Stimulated activated CD4-positive, alpha-beta T cell treated with anti-CD3 and anti-CD28 coated beads, Interleukin-12 subunit alpha, Interleukin-12 subunit beta, amount 100 ng/mL, for 24 hours (primary cell): Measurements from ENCODE around the gene HTR6.
"Not testable (repeated sequence)": the region's sequence is repeated elsewhere in the genome, so short reads cannot be mapped to it uniquely, and the experiment has no call there.

ENCODE experiments used
- DNase-seq, 2 experiments: peaks; one replicate each; pipeline ENCODE4 v3.0.0-alpha.2; 2020; ENCODE audit warnings: low read depth in 2 of 2

HTR6 gene

DNA sequence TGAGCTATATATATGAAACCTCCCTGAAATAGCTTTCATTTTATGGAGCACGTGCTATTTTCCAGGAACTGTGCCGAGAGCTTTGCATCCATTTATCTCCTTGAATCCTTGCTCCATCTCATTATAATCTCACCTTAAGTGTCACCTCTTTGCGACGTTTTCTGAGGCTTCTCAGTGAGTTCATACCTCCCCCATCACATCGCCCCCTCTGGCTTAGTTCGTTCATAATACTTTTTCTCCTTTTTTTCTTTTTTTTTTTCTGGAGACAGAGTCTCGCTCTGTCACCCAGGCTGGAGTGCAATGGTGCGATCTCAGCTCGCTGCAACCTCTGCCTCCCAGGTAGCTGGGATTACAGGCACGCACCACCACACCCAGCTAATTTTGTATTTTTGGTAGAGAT is 25.4 kb upstream of the HTR6 start:
- DNase-seq: not testable (repeated sequence)

DNA sequence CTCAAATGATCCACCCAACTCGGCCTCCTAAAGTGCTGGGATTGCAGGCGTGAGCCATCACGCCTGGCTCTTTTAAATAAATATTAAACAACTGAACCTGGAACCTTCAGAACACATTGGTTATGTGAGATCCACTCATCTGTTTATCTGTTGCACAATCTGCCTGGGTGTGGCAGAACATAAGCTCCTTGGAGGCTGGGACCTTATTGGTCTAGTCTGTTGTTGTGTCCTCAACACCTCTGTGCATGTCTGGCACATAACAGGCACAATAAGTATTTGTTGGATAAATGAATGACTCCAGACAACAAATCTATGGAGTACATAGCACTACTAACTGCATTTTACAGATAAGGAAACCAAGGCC is 24.7 kb upstream of the HTR6 start:
- no peak for DNase-seq

DNA sequence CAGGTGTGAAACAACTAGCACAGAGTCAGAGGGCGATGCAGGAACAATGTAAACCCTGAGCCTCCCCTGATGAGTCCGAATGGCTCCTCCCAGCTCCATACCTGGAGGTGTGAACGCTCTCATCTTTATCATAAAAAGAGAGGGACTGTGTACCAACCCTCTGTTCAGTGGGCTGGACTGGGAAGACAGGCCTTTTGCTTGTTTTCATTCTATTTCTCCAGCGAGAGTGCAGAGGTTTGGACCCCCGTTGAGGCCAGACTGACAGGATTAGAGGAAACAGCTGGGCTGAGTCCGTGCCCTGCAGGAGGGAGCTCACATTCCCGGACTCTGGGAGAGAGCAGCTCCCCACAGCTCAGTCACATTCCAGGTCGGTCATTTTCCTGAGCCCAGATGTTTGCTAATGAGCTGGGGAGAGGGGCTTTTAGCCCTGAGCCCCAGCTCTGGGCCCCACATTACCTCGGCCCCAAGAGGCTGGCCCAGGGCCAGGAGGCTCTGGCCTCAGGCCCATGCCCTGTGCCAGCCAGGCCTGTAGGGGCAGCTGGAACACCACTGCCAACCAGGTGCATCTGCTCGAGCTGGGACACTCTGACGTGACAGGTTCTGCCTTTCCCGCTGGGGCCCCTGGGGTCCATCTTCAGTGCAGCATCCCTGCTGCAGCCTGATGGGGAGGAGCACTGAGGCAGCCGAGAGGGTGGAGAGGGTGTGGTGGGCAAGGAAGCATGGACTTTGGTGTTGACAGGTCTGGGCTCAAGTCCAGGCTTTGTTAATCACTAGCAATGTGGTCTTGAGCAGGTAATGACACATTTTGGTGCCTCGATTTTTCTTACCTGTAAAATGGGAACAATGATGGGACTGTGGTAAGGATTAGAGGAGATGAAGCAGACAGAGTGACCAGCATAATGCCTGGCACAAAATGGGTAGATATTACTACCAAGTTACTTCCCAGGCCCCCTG is 24.0 kb upstream of the HTR6 start:
- DNase-seq: no peak

DNA sequence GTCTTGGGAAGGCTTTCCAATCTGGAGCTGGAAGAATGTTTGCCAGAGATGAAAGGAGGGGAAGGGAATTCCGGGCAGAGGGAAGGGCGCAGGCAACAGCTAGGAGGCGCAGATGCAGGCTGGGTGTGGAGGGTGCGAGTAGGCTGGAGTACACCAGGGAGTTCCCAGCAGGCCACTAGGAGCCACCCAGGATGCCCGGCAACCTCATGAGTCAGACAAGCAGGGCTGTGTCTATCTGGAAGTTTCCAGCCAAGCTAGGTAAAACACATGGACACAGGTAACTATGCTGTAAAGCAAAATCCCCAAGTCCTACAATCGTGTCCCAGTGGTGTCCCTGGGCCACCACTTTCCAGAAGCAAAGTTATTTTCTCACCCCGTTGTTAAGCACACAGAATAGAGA is 21.6 kb upstream of the HTR6 start:
- no peak for DNase-seq

DNA sequence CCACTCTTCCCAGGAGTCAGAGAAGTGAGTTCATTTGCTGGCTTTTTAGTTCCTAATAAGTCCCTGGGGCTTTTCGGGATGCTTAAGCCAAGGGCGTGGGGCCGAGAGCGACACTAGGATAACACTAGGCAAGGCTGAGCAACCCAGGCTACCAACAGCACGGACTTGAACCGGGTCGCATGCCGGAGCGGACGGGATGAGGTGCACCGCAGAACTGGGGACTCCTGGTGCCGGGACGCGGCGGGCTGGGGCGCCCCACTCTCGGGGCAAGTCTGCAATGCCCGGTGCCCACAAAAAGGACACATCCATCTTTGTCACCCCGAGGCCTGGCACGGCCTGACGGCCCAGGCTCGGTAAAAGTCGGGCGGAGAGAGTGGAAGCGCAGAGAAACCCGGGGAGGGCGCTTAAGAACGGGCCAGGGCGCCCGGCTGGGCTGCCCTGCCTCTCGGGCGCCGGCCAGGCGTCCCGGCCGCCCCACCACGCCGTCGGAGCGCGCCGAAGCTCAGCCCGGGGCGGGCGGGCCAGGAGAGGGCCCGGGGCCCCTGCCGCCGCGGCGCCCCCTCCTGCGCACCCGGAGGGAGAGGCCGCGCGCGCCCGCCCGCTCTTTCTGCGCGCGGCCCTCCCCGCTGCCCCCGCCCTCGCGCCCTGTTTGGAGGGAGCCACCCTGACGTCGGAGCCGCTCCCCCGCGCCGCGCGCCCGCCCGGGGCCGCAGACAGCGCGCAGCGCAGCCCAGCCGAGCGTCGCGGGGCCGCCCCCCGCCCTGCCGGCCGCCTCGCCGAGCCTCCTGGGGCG is 20.9 kb upstream of the HTR6 start, which contains the start of gene NBL1:
Gene NBL1 (plus strand): TSS at position 710 of the 793 bp plus-strand sequence. CDS start 10,720 bp downstream, outside the sequence.
- no peak for DNase-seq

DNA sequence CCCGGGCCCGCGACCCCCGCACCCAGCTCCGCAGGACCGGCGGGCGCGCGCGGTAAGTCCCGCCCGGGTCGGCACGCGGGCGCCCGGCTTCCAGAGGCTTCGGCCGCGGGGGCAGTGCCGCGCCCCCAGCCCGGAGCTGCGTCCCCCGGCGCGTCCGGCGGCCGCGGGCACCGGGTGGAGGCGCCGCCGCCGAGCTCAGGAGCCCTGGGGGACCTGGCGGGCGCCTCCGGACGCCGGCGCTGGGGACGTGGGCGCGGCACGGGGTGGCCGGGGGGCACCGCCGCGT is 20.3 kb upstream of the HTR6 start:
- DNase-seq: no peak

DNA sequence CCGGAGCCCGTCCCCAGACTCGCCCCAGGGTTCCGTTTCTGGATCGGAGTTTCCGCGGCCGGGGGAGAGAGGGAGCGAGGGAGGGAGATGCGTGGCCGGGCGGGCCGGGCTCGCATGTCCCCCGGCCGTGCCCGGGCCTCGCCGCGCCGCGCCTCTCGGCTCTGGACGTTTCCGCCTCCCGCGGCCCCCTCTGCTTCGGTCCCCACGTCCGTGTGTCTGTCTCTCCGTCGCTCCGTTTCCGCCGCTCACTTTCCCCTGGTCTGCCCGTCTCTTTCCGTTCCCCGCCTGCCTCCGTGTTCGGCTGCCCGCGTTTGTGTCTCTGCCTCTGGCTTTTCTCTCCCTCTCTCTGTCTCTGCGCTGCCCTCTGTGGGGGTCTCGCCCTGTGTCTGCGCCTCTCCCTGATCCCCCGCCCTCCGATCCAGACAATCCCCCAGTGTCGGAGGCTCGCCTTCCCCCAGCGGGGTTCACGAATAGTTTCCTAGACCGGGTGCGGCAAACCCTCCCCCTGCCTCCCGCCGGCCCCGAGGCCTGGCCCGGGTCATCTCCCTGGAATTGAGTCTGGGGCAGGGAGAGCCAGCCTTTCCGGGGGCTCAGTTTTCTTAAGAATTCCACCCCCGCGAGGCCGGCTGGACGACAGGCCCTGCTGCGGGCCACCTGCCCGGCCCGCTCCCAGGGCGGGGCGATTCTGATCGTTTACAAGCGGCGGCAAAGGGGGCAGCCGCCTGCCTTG is 19.8 kb upstream of the HTR6 start:
- DNase-seq: no peak

DNA sequence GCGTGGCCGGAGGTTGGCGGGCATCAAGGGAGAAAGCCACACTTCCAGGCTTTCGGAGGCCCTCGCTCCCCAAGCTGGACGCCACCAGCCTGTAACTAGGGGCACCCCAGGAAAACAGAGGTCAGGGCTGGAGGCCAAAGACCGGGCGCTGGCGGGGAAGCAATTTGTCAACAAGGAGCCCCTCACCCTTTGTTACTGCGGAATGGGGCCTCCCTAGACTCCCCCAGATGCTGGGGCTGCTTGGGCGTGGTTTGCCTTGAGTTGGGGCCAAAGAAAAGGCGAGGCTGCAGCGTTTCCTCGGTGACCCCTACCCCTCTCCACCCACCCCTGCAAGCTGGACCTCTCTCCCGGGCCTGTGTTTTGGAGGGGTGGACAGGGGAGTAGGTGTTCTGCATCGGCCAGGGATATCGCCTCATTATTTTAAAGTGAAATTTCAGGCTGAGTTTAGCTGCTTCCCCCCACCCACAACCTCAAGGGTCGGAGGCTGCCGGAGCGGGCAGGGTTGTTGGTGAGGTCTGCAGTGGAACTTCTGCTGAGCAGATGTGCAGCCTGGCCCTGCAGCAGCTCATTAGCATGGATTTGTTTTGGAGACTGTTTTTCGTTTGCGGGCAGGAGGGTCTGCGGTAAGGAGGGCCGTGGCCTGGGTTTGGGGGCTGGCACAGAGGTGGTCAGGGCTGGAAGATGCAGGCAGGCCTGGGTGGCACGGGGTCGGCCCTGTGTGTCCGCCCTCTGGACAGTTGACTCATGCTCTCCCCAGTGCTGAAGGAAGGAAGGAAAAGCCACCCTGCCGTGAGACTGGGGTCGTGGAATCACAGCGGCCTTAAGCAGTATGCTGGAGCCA is 19.0 kb upstream of the HTR6 start:
- no peak for DNase-seq

DNA sequence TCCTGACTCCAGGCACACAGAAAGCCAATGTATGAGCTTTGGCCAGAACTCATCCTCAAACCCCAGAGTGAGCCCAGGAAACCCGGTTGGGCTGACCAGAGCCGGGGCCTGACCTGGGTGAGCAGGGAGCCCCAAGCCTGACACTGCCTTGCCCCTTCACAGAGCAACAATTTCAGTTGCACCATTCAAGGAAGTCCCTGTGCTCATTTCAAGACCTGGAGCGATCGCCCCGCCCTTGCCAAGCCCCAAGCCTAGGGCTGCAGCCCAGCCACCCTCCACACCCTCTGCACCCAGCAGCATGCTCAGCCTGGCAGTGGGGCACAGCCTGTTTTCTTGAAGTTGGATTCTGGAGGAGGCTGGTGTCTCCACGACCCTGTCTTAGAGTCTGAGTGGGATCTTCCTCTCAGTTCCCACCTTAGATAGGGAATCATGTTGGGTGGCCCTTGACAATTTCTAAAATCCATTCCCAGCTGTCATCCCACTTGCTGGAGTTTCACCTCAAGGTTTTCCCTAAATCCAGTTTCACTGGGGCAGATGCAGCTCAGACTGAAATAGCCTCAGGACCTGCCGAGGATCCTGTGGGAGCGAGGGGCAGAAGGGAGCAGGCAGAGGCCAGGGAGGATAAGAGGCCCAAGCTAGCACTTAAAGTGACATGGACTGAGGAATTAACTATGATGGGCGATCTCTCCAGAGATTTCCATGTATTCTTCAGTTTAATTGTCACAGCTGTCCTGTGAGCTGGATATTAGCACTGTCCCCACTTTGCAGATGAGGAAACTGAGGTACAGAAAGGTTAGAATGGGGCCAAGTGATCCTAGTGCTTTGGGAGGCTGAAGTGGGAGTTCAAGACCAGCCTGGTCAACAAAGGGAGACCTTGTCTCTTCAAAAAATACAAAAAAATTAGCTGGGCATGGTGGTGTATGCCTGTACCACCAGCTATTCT is 18.0 kb upstream of the HTR6 start:
- DNase-seq: no peak

DNA sequence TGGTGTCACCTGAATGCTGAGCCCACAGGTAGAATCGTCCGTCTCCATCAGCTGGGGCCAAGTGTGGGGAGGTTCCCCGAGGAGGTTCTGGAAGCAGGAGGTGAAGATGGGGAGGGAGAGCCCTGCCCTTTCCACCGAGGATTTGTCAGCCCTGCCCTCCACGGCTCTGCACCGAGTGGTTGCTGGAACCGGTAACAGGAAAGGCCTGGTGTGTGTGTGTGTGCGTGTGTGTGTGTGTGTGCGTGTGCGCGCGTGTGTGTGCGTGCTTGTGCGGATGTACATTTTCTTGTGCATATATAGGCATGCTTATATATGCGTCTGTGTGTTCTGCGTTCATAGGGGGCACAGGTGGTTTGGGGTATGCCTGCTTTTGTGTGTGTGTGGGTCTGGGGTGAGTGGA is 17.0 kb upstream of the HTR6 start:
- DNase-seq: no peak

DNA sequence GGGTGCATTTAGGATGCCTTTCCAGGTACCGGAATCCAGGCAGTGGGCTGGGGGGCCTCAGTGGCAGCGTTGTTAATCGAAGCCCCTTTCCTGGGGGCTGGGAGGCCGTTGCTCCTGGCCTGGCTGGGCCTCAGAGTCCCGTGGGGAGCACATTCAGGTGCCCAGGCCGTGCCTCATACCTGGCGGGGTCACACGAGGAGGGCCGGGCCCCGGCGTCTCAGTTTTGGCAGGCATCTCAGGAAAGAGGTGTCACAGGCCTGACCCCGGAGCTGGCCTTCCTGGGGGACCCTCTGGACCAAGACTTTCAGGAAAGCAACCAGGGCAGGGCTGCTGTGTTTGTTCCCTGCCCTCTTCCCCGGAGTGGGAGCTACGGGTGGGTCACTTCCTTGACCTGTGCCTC is 16.4 kb upstream of the HTR6 start:
- DNase-seq: no peak

DNA sequence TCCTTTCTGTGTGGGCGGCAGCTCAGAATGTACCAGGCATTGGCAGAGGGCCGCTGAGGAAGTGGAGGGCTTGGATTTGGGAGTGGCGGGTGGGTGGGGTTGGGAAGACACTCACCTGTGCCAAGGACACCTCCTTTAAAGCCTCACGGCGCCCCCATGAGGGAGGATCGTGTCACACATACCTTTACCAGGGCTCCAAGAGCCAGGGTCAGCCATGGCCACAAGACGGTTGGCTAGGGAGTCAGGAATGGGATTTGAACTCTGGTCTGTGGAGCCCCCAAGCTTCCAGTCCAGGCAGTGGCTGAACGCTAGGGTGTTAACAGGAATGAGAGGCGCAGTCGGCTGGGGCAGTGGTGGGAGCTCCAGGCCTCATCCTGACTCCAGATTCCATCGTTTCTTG is 16.0 kb upstream of the HTR6 start:
- no peak for DNase-seq

DNA sequence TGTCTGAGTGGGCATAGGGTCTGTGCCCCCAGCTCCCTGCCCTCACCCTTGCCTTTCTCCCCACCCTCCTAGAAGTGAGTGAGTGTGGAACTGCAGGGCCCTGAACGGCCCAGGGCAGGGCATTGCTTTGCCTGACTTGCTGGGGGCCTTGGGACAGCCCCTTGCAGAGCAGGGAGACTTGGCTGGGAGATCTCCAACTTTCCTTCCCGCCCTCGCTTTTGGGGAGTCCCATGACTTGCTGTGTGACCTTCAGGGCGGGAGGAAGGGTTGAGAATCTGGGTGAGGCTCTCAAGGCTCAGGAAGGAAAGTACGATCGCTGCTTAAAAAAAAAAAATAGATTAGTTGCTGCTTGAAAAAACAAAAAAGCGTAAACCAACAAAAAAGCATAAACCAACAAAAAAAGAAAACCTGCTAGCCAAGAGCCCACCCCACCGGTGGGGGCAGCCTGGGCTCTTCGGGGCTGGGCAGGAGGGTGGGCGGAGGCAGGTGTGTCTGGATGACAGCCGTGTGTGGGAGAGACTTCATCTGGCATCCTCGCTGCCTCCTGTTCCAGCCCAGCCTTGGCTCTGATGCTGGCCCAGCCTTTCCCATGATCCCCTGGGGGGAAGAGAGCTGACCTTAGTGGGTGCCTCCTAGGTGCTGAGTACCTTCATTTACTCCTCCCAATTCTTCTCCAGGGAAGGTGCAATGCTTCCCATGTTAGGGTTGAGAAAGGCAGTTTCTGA is 14.1 kb upstream of the HTR6 start:
- no peak for DNase-seq

DNA sequence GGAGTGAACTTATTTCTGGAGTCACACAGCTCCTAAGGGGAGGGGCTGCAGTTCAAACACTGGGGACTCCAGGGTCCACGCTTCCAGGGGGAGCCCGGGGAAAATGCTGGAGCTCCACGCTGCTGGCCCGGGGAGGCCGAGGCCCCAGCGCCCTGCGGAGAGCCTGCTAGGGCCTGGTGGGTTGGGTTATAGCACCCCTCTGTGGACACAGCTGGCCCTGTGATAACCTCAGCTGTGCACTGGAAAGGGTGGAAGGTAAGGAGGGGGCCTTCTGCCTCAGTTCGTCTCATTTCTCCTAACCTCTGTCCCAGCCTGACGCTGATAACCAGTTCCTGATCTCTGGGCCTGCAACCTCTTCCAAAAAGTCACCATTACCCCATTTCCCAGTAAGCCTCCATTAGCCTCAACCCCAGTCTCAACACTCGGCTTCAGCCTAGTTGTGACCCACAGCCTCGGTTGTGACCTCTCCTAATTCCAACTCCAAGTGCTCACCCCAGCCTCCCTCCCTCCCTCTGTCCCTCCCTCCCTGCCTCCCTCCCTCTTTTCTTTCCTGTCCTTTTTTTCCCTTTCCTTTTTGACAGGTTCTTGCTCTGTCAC is 13.4 kb upstream of the HTR6 start:
- DNase-seq: no peak

DNA sequence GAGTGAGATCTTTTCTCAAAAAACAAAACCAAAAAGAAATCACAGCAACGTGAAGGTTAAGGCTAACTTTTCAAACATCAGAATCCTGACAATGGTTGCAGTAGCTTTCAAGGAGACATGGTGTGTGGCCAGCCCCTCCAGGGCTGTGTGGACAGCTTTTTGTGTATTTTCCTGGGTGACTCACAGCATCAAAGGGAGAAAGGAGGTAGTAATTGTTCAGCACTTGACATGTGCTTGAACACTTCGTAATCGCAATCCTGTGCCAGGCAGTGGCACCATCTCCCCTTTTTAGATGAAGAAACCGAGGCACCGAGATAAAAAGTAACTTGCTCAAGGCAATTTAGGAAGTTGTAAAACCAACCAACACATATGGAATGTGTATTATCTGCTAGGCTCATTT is 10.3 kb upstream of the HTR6 start:
- no peak for DNase-seq

DNA sequence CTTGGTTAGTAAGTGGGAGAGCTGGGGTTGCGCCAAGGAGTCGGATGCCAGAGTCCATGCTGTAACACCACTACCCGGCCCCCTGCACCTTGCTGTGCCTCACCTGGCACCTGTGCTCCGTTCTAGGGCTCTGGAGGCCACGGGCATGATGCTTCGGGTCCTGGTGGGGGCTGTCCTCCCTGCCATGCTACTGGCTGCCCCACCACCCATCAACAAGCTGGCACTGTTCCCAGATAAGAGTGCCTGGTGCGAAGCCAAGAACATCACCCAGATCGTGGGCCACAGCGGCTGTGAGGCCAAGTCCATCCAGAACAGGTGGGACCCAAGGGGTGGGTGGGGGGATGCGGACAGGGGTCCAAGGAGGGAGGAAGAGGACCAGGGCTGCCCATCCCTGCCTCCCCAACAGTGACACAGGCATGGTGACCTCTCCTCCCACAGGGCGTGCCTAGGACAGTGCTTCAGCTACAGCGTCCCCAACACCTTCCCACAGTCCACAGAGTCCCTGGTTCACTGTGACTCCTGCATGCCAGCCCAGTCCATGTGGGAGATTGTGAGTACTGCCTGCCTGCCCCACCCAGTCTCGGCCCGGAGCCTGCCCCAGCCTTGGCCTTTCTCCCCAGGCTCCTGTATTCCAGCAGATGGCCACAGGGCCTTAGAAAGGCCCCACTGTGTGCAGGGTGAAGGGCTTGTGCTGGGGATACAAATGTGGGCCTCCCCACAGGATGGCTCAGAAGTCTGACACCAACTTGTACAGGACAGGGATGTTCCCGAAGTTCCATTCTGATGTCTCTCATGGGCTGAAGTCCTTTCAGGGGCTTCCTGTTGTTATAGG is 9.6 kb upstream of the HTR6 start:
- no peak for DNase-seq

DNA sequence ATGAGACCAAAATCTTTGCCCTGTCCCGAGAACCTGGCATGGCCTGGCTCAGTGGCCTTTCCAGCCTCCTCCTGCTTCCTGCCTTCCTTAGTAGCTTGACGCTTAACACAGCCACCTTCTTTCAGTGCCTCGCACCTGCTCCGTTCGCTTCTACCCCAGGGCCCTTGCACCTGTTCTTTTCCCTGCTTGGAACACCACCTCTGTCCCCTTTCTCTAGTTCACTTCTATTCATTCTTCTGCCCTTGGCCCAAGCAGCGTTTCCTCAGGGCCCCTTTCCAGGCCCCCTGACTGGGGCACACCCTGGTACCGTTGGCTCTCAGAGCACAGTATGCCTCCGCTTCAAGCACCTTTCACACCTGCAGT is 9.0 kb upstream of the HTR6 start:
- no peak for DNase-seq

DNA sequence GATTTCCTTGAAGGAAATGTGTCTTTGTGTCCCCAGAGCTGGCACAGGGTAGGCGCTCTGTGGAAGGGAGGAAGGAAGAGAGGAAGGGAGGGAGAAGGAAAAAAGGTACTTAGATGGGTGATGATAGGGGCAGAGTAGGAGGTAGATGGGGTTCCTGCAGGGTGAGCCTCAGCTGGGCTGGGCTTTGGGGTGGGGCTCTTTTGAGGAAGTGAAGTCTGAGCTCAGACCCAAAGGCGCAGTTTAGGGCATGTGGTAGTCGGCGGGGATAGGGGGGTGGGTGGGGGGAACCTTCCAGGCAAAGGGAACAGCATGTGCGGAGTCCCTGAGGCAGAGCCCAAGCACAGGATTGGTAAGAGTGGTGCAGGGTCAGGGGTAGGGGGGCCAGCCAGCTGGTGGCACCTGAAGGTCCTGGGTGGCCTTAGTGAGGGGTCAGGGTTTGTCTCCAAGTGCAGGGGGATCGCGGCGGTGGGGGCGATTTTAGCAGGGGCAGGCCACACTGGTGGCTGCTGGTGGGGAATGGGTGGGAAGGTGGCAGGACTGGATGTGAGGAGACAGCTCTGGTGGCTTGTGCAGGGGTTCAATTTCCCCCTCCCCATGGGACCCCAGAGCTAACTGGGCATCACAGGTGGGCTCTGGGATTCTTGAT is 8.4 kb upstream of the HTR6 start:
- DNase-seq: no peak
